Endothelial cell of umbilical vein (primary cell): ENCODE data around the gene LPP. TPM values are rescaled to one million over a fixed set of nuclear protein-coding genes. Genes with fewer than 3 reads are reported as not detected.
A peak's percentile ranks its signal among the peaks of the same experiment; 100 is the strongest.

Experiments
- BruUV-seq: library from RNA; stranded (reverse); fragments of 400-500 nt; replicated peaks from 2 replicates; lab custom pipeline; 2021; lab: Mats Ljungman, UMichigan
- CTCF ChIA-PET: fragments of 300-600, 350-600 bp; sonication (Branson Sonifier 250); formaldehyde crosslinking; loops from one replicate; lab custom pipeline; 2021; ENCODE audit warnings: antibody characterized with exemption, inconsistent platforms; lab: Charles Lee
- POLR2A ChIA-PET: fragments of 300-600, 350-600 bp; sonication (Branson Sonifier 250); formaldehyde crosslinking; loops from one replicate; lab custom pipeline; 2021; ENCODE audit warnings: antibody characterized with exemption, inconsistent platforms; lab: Charles Lee
- DNase-seq: peaks from one replicate; pipeline ENCODE4 v3.0.0-alpha.2; 2011; ENCODE audit warnings: low read depth, low spot score
- FAIRE-seq: peaks from 2 replicates; lab custom pipeline; 2011; peaks lifted over from hg19 to GRCh38; lab: Jason Lieb, UNC
- H2AFZ ChIP-seq: 2 replicates; pipeline ENCODE4 v1.6.0; 2012; ENCODE audit warnings: low read depth, low read length, control low read depth, inconsistent platforms
- H3K27ac ChIP-seq: 2 replicates; pipeline ENCODE4 v1.5.1; 2011; ENCODE audit warnings: low read depth, mild to moderate bottlenecking, control low read depth, low read length, moderate library complexity; ENCODE audit not compliant: insufficient read depth
- H3K27me3 ChIP-seq, 2 experiments: 2 replicates each; pipeline versions ENCODE4 v1.6.0 to v1.6.1; 2011; ENCODE audit warnings: low read length in 2 of 2, mixed read lengths in 1 of 2; ENCODE audit not compliant: control insufficient read depth in 2 of 2, insufficient read depth in 2 of 2
- H3K36me3 ChIP-seq, 2 experiments: 2 replicates in 1 of 2; 3 replicates in 1 of 2; pipeline ENCODE4 v1.5.1; 2011; ENCODE audit warnings: low read length in 2 of 2, mild to moderate bottlenecking in 1 of 2, moderate library complexity in 1 of 2; ENCODE audit not compliant: control insufficient read depth in 2 of 2, insufficient read depth in 2 of 2; ENCODE audit errors: extremely low read depth in 1 of 2
- H3K4me1 ChIP-seq: 3 replicates; pipeline ENCODE4 v1.5.1; 2011; ENCODE audit warnings: mild to moderate bottlenecking, low read length; ENCODE audit not compliant: control insufficient read depth, insufficient read depth; ENCODE audit errors: extremely low read depth
- H3K4me2 ChIP-seq: 2 replicates; pipeline ENCODE4 v1.6.1; 2011; ENCODE audit warnings: low read length, control low read depth, mixed read lengths; ENCODE audit not compliant: insufficient read depth
- H3K4me3 ChIP-seq, 3 experiments: fragments of 200-600 bp in 1 of 3; sonication (generic), shearing (Covaris generic) in 1 of 3; replicated peaks in 1 of 3; 2 replicates each; pipeline ENCODE4 v1.5.1; 2011 to 2016; ENCODE audit warnings: control low read depth in 3 of 3, low read length in 3 of 3, mild to moderate bottlenecking in 2 of 3, inconsistent platforms in 1 of 3, low read depth in 1 of 3, moderate library complexity in 1 of 3; ENCODE audit not compliant: insufficient read depth in 1 of 3
- H3K79me2 ChIP-seq: 2 replicates; pipeline ENCODE4 v1.6.0; 2012; ENCODE audit warnings: low read length, inconsistent platforms; ENCODE audit not compliant: control insufficient read depth, insufficient read depth
- H3K9ac ChIP-seq: replicated peaks from 2 replicates; pipeline ENCODE3; 2011; ENCODE audit warnings: low read length, control low read depth; ENCODE audit not compliant: insufficient read depth; ENCODE audit errors: extremely low read depth
- H3K9me1 ChIP-seq: replicated peaks from 3 replicates; pipeline ENCODE4 v1.6.0; 2011; ENCODE audit warnings: mild to moderate bottlenecking, low read length; ENCODE audit not compliant: control insufficient read depth, insufficient read depth; ENCODE audit errors: extremely low read depth
- H3K9me3 ChIP-seq: replicated peaks from 2 replicates; pipeline ENCODE4 v1.5.1; 2012; ENCODE audit warnings: low read length, inconsistent platforms; ENCODE audit not compliant: control insufficient read depth, insufficient read depth
- H4K20me1 ChIP-seq: replicated peaks from 2 replicates; pipeline ENCODE3; 2011; ENCODE audit warnings: mild to moderate bottlenecking, low read length; ENCODE audit not compliant: control insufficient read depth, insufficient read depth; ENCODE audit errors: extremely low read depth
- GATA2 ChIP-seq: IDR thresholded peaks from 2 replicates; pipeline ENCODE4 v1.7.0; 2011; ENCODE audit warnings: low read depth, mild to moderate bottlenecking, moderate library complexity, mixed read lengths, low read length; ENCODE audit not compliant: insufficient read length, insufficient read depth
- JUN ChIP-seq: IDR thresholded peaks from 2 replicates; pipeline ENCODE4 v1.6.1; 2011; ENCODE audit warnings: borderline replicate concordance, low read depth; ENCODE audit not compliant: insufficient read length, insufficient read depth
- MYC ChIP-seq: IDR thresholded peaks from one replicate; pipeline ENCODE4 v1.6.1; 2011; ENCODE audit warnings: mild to moderate bottlenecking, low read depth, low read length
- POLR2AphosphoS5 ChIP-seq: IDR thresholded peaks from 2 replicates; pipeline ENCODE4 v1.6.1; 2012; ENCODE audit warnings: low read depth, mild to moderate bottlenecking, control low read depth, low read length, moderate library complexity; ENCODE audit not compliant: insufficient read depth
- dilution Hi-C: fragments of 300-500 bp; cut with MboI; formaldehyde crosslinking; loops from one replicate; pipeline ENCODE4 v1.15.0; 2019; ENCODE audit warnings: low sequenced_read_pairs; ENCODE audit not compliant: extremely low pct_ligation_motif_present
- intact Hi-C: fragments of 100-400 bp; cut with micrococcal nuclease; formaldehyde crosslinking; loops from one replicate; pipeline ENCODE4 v1.10.0; 2022
- polyA plus RNA-seq, 4 experiments: library from polyadenylated mRNA; depleted of rRNA in 3 of 4; stranded (reverse) in 3 of 4; unstranded in 1 of 4; fragments of >200 nt; gene quantifications; 2 replicates each; pipeline versions ENCODE4 v1.2.1 to v1.2.3, GENCODE V29; 2011 to 2012; ENCODE audit warnings: missing spikeins in 1 of 4
- total RNA-seq: library from RNA; stranded (reverse); gene quantifications from 2 replicates; pipeline ENCODE4 v1.2.3, GENCODE V29; 2021
- TF ChIP-seq, protein P1 (sequence below): IDR thresholded peaks from 2 replicates; pipeline ENCODE4 v1.6.1; 2011; ENCODE audit not compliant: insufficient read depth, insufficient read length

Gene LPP
- total and polyA plus RNA-seq, 2 donors (not counting 3 experiments of a cell fraction or from before 2014, with no cell fraction given) = 16.9 to 153 TPM

DNA sequence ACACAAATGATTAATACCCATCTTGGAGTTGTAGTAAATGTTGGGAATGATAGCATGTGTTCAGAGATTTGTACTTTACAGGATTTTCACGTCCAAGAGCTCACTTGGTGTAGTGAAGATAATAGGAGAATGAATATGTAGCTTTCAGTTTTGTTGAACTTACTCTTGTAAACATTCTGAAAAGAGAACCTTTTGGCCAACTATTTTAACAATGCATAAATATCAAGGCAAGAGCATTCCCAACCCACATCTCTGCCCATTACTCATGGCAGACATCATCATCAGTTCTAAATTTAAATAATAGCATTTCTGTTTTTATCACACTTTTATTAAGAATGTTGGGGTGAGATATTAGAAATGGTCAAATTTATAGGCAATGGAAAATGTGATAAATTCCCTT lies 552.6 kb downstream of the LPP start:
- Histone ChIP-seq H4K20me1 (no peaks in the 10 kb centered on the region), H3K4me1 (peaks cover 18% of the 10 kb centered on the region), H3K27me3 (no peaks in the 10 kb centered on the region), H3K9me3 (no peaks in the 10 kb centered on the region), H3K79me2 (no peaks in the 10 kb centered on the region), H3K9ac (no peak overlapping the region), H3K4me3 (no peak overlapping the region), H3K9me1 (no peaks in the 10 kb centered on the region), H3K27ac (no peak overlapping the region), H3K4me2 (peak overlapping the region; percentile 83), H3K36me3 (no peaks in the 10 kb centered on the region), H2AFZ (no peak overlapping the region)
- no TSS peak for BruUV-seq
- FAIRE-seq = no peak
- ChIA-PET POLR2A (no interaction called here), CTCF (interaction anchor here (1.0 to 2.5 kb wide), 5 partner anchors 9 to 966 kb away, joined by 3 to 6 read pairs (median 4); no protein-coding TSS in a partner anchor)
- intact Hi-C loops = loop anchor here (2.0 kb wide), 1 partner anchor 962 kb away; the partner anchor contains the start of gene BCL6
- TF ChIP-seq, protein P1, sequence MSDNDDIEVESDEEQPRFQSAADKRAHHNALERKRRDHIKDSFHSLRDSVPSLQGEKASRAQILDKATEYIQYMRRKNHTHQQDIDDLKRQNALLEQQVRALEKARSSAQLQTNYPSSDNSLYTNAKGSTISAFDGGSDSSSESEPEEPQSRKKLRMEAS = no peak
- TF ChIP-seq GATA2 (no peak), MYC (no peak), POLR2AphosphoS5 (no peak), JUN (no peak)
- dilution Hi-C loops = no loop called here
- DNase-seq = no peak
